Hindlimb muscle (tissue), 1 donor: ENCODE results near the gene NRG3. TPM values are rescaled to one million over a fixed set of nuclear protein-coding genes. Genes with fewer than 3 reads are reported as not detected.

ENCODE experiments used
- DNase-seq: peaks from one replicate; pipeline ENCODE4 v3.0.0-alpha.2; 2013
- polyA plus RNA-seq: library from polyadenylated mRNA; unstranded; fragments of 120-200 nt; gene quantifications from one replicate; pipeline ENCODE4 v1.2.1, GENCODE V29; 2013; ENCODE audit not compliant: insufficient read length

The NRG3 gene
- polyA plus RNA-seq, 1 donor: 0.19 TPM

- no peak for DNase-seq
These were observed 9.9 kb downstream of the NRG3 start for GRCh38 chr10:81884856-81885255.

GRCh38 chr10:81885491-81885890, 10.5 kb downstream of the NRG3 start:
- DNase-seq: no peak

GRCh38 chr10:81886939-81887338, 11.9 kb downstream of the NRG3 start:
- no peak for DNase-seq

DNA sequence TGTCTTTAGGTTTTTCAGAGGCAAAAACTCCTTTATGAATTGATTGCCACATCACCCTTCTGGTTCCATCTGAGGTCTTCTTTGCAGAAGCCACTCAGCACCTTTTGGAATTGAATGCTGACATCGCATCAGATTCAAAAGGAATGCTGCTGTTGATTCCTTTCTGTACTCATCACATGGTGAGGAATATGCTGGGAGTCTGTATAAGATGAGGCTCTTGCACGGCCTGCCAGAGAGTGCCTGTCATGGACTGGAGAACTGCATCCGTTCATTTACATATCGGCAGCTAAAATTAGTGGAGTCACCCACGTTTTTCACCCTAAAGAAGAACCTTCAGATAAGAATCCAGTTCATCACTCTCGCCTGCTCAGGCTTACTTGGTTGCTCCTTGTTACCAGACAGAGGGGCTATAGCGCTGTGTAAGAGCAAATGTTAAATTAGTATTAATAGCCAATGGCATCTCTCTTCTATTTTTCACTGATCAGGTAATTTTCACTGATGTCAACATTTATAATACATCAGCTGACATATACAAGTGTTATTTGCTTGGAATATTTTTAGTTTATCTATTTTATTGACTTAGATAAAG, 14.3 kb downstream of the NRG3 start:
- no peak for DNase-seq

- DNase-seq: no peak
These were observed 19.6 kb downstream of the NRG3 start for GRCh38 chr10:81894616-81895015.

DNA sequence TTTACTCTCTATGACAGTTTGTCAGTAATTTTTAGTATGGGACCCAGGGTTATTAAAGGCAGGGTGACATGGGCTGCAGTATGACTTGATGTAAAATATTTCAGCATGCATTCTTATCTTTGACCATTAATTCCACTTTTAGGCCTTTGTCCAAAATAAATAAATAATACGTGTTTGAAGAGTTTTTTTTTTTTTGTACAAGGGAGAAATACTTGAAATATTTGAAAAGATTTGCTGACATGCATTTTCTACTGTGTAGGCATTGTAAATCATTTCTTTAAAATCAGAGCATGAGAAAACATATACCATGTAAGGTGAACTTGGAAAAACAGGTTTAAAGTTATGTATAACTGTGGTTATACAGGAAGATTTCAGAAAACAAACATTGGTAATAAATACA, 23.5 kb downstream of the NRG3 start:
- DNase-seq: no peak

- no peak for DNase-seq
These were observed 26.0 kb downstream of the NRG3 start for GRCh38 chr10:81900989-81901388.

DNA sequence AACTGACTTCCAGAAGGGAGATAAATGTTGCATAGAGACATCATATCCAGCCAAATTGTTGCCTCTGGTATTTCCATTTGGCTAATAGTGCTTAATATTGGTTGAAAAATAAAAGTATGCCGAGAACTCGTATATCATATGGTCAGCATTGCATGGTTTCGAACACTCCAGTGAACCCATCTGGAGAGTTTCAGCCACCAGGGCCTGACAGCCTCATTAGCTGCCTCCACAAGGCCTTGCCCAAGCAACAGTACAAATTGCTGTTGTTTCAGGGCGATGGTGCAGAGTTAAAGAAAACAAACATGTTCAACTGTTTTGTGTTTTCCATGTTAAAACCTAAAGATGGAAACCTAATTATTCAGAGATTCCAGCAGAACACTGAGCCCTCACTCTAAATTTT, 28.5 kb downstream of the NRG3 start:
- DNase-seq: no peak

- DNase-seq: no peak
These were observed 30.2 kb downstream of the NRG3 start for GRCh38 chr10:81905161-81905560.

GRCh38 chr10:81909453-81909852, 34.5 kb downstream of the NRG3 start:
- DNase-seq: no peak

DNA sequence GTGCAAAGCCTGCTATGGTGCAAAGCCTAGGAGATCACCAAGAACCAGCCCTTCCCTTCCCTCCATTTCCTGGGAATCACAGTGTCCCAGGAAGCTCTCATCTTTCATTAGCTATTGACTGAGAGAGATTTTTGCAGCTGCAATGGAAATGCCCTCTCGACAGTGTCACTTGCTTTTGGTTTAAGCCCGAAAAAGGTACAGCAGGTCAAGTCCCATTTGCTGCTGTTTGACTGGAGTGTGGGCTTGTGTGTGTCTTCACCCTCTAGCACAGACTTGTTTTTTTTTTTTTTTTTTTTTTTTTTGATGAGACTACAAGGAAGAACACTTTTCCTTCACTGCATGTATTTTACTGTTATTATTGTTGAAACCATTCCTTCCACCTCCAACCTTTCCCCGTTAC, 36.3 kb downstream of the NRG3 start:
- no peak for DNase-seq

DNA sequence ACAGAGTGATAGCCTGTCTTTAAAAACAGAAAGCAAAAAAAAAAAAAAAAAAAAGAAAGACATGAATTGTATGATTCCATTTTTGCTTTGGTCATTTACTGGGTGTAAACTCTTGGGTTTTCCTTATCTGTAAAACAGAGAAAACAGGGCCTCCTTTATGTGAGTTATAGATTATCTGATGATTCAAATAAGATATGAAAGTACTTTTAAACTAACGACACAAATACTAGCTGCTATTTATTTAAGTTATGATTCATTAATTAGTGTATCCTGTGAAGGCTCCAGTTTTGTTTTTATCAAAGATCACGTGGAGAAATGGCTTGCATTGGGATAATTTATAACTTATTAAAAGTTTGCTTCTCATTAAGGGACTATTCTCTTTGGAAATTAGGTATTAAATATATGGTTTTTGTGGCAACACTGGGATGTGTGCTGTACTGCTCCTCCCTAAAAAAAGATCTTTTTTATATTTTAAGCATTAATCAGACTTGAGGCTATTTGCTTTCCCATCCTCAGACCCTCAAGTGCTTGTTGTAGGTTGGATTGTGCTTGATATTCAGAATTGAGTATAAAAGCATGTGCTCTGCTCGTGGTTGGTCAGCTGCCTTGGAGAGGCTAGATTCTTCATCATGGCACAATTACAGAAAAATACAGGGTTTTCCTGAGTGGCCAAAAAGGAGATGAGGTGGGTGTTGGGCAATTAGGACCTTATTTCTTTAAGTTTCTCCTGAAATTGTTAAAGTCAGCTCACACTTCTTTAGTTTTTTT, 39.9 kb downstream of the NRG3 start:
- DNase-seq: no peak

DNA sequence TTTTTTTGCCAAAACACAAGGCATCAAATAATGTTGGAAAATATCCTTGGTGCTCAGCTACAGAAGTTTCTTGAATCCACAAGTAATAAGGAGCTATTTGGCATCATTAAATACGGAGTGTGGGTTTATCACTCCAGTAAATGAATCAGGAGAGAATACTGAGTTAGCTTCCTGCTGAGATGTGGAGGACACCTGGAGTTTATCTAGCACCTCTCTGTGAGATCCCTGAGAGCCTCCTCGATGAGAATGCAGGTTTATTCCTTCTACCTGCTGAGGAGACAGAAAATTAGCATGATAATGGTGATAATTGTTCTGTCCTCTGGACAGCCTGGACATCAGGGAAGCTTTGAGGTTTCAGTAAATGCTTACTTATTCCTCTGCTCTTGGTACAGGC, 40.5 kb downstream of the NRG3 start:
- DNase-seq: no peak

GRCh38 chr10:81917666-81918065, 42.7 kb downstream of the NRG3 start:
- DNase-seq: no peak

DNA sequence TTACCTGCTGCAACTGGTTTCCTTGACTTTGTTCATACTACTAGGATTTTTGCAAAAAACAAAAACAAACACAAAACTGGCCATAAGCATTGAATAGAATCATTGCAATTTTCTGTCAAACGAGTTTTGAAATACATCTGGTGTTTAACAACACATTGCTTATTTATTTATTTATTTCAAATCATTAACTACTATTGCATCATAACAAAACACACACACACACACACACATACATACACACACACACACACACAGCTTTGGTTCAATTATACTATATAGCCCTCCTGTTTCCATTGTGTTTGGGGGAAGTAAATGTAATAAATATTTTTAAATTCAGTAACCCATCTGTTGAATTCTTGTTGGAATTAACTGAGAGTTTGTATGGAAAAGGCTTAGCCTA, 43.8 kb downstream of the NRG3 start:
- no peak for DNase-seq

- DNase-seq: no peak
These were observed 45.3 kb downstream of the NRG3 start for GRCh38 chr10:81920213-81920829.

GRCh38 chr10:81928119-81928518, 53.1 kb downstream of the NRG3 start:
- no peak for DNase-seq

- no peak for DNase-seq
These were observed 68.6 kb downstream of the NRG3 start for GRCh38 chr10:81943583-81943982.

DNA sequence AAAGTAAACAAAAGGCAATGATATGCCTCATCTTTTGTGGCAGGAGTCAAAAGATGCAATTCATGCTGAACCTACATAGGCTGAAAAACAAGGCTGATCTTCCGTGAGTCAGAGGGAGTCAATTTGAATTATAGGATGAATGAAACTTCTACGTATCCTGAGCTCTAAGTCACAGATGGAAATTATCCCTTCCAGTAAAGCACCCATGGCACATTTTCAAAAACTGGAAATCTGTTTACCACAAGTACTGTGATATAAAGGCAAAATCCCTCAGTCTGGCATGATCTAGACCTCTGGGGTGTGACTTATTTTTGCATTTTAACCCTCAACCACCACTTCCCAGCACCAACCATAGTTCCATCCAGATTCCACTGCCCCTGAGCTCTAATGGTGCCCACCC, 69.6 kb downstream of the NRG3 start:
- no peak for DNase-seq

DNA sequence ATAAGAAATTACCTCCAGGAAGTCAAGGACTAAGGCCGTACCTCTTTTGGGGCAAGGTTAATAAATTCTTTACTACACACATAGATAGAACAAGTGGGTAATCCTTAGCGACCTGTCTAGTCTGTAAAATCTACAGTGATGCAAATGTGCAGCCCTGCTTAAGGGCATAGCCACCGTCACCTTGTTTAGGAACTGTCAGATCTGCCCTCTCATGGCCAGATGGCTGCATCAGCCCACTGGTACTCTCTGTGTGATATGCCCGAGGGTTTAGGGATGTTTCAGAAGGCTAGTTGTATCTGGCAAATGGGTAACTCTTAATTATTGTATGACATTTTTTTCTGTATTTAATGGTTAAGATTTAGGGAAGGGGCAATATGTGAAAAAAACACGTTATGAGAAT, 74.3 kb downstream of the NRG3 start:
- no peak for DNase-seq

GRCh38 chr10:81950358-81950757, 75.4 kb downstream of the NRG3 start:
- DNase-seq: no peak

GRCh38 chr10:81953420-81953819, 78.4 kb downstream of the NRG3 start:
- no peak for DNase-seq

DNA sequence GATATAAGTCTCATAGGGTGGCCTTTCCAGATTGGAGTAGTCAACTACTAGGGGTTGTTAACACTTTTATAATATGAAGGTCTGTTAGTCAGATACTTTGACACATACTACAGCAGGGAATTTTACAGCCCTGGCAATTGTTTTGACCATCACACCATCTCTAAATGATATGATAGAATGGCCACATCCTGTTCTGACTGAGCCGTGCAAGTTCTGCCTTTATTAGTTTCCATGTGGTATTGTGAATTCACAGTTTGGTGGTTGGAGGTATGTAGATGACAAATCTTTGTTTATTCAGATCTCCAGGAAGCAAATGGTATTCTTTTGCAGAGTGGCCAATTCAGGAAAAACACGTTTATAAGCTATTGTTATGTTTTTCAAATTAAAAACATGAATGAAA, 83.0 kb downstream of the NRG3 start:
- no peak for DNase-seq

DNA sequence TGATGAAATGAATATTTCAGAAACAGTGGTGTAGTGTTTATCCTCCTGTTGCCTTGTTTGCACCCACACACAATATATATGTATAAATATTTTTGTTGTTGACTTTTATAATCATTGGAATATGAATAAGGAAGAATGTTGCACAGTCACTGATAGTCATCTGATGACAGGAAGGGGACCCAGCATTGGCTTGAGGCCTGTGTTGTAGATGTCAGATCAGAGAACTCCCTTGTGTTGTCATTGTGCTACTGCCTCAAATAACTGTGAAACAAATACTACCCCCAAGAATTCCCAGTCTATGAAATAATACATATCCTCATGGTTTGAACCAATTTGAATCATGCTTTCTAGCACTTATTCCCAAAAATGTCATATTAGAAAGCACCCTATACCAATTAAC, 84.0 kb downstream of the NRG3 start:
- DNase-seq: no peak
